SK-N-SH (cell line): ENCODE results near the gene LRMDA. TPM values are rescaled to one million over a fixed set of nuclear protein-coding genes. Genes with fewer than 3 reads are reported as not detected.
A peak's percentile ranks its signal among the peaks of the same experiment; 100 is the strongest.

ENCODE experiments used
- CTCF ChIA-PET: fragments of 300-600, 350-600 bp; formaldehyde crosslinking; extraction: SDS; loops from one replicate; lab custom pipeline; 2021; lab: Yijun Ruan, JAX
- POLR2A ChIA-PET: fragments of 350-600 bp; sonication (Branson Sonifier 250); formaldehyde crosslinking; extraction: SDS; loops from one replicate; lab custom pipeline; 2020; ENCODE audit warnings: antibody characterized with exemption, inconsistent platforms; lab: Yijun Ruan, JAX
- DNase-seq: peaks from one replicate; pipeline ENCODE4 v3.0.0; 2012
- H2AFZ ChIP-seq: fragments of 200-600 bp; sonication (generic); 2 replicates; pipeline ENCODE4 v1.8.1; 2016; ENCODE audit warnings: antibody characterized with exemption, mild to moderate bottlenecking, low read depth
- H3F3A ChIP-seq: fragments of 200-600 bp; sonication (generic); replicated peaks from 2 replicates; pipeline ENCODE3; 2016; ENCODE audit warnings: antibody characterized with exemption, mild to moderate bottlenecking; ENCODE audit not compliant: insufficient read depth
- H3K27ac ChIP-seq, 2 experiments: fragments of 200-500 bp in 1 of 2; fragments of 200-600 bp in 1 of 2; sonication (Bioruptor generic) in 1 of 2; sonication (generic), shearing (Covaris generic) in 1 of 2; 2 replicates each; pipeline versions ENCODE4 v1.5.1 to v1.6.1; 2014 to 2016; ENCODE audit warnings: low read depth in 2 of 2, inconsistent platforms in 1 of 2, low read length in 1 of 2, mild to moderate bottlenecking in 1 of 2, mixed read lengths in 1 of 2
- H3K27me3 ChIP-seq: fragments of 200-600 bp; sonication (generic), shearing (Covaris generic); 2 replicates; pipeline ENCODE4 v1.6.1; 2016; ENCODE audit warnings: mixed run types; ENCODE audit not compliant: insufficient read depth
- H3K36me3 ChIP-seq, 2 experiments: fragments of 200-500 bp in 1 of 2; fragments of 200-600 bp in 1 of 2; sonication (Bioruptor generic) in 1 of 2; sonication (generic) in 1 of 2; replicated peaks in 1 of 2; 2 replicates each; pipeline versions ENCODE3 to v1.5.1; 2014 to 2016; ENCODE audit warnings: low read length in 1 of 2, mild to moderate bottlenecking in 1 of 2; ENCODE audit not compliant: insufficient read depth in 2 of 2, control insufficient read depth in 1 of 2
- H3K4me1 ChIP-seq, 2 experiments: fragments of 200-500 bp in 1 of 2; fragments of 200-600 bp in 1 of 2; sonication (Bioruptor generic) in 1 of 2; sonication (generic), shearing (Covaris generic) in 1 of 2; 2 replicates each; pipeline versions ENCODE4 v1.5.1 to v1.6.1; 2014 to 2016; ENCODE audit warnings: low read depth in 1 of 2, low read length in 1 of 2, mixed run types in 1 of 2; ENCODE audit not compliant: insufficient read depth in 2 of 2, control insufficient read depth in 1 of 2
- H3K4me2 ChIP-seq: fragments of 200-600 bp; sonication (generic), shearing (Covaris generic); 2 replicates; pipeline ENCODE4 v1.6.1; 2017; ENCODE audit warnings: mixed run types
- H3K4me3 ChIP-seq, 2 experiments: fragments of 200-500 bp in 1 of 2; fragments of 200-600 bp in 1 of 2; sonication (Bioruptor generic) in 1 of 2; sonication (generic), shearing (Covaris generic) in 1 of 2; 2 replicates each; pipeline versions ENCODE4 v1.5.1 to v1.8.1; 2014 to 2016; ENCODE audit warnings: low read depth in 2 of 2, inconsistent platforms in 1 of 2, low read length in 1 of 2, mild to moderate bottlenecking in 1 of 2, mixed read lengths in 1 of 2, moderate library complexity in 1 of 2
- H3K79me2 ChIP-seq: fragments of 200-600 bp; sonication (generic); 2 replicates; pipeline ENCODE4 v1.8.1; 2017; ENCODE audit warnings: mild to moderate bottlenecking; ENCODE audit not compliant: insufficient read depth
- H3K9ac ChIP-seq: fragments of 200-600 bp; sonication (generic); 2 replicates; pipeline ENCODE4 v1.6.1; 2017; ENCODE audit warnings: mixed run types
- H3K9me2 ChIP-seq: fragments of 200-600 bp; sonication (generic); 2 replicates; pipeline ENCODE4 v1.6.1; 2017; ENCODE audit warnings: mixed run types
- H3K9me3 ChIP-seq: fragments of 200-600 bp; sonication (generic); 2 replicates; pipeline ENCODE4 v1.6.1; 2017; ENCODE audit warnings: mixed run types, mild to moderate bottlenecking, moderate library complexity
- H4K20me1 ChIP-seq: fragments of 200-600 bp; sonication (generic); 2 replicates; pipeline ENCODE4 v1.6.1; 2017; ENCODE audit warnings: mild to moderate bottlenecking, mixed run types; ENCODE audit not compliant: insufficient read depth
- CHD2 ChIP-seq: fragments of 150-350 bp; IDR thresholded peaks from 2 replicates; pipeline ENCODE4 v1.6.1; 2018; ENCODE audit warnings: low read length; ENCODE audit not compliant: partially characterized antibody
- EP300 ChIP-seq, 2 experiments: IDR thresholded peaks; 2 replicates each; pipeline versions ENCODE4 v1.4.0 to v1.6.1; 2012; ENCODE audit warnings: borderline replicate concordance in 1 of 2, low read depth in 1 of 2, low read length in 1 of 2
- FOXJ3 ChIP-seq: sonication (generic); formaldehyde crosslinking; IDR thresholded peaks from 2 replicates; pipeline ENCODE4 v1.5.1; 2020; ENCODE audit warnings: mild to moderate bottlenecking, missing genetic modification reagents
- GABPA ChIP-seq: IDR thresholded peaks from 2 replicates; pipeline ENCODE4 v1.4.0; 2012; ENCODE audit warnings: low read depth, mild to moderate bottlenecking
- MEF2A ChIP-seq: IDR thresholded peaks from 2 replicates; pipeline ENCODE4 v1.4.0; 2012; ENCODE audit warnings: low read depth, borderline replicate concordance
- RFX5 ChIP-seq: IDR thresholded peaks from 2 replicates; pipeline ENCODE4 v1.6.1; 2012; ENCODE audit warnings: mild to moderate bottlenecking, improper control_type of control experiment, low read length
- RXRA ChIP-seq: IDR thresholded peaks from 2 replicates; pipeline ENCODE4 v1.4.0; 2012; ENCODE audit warnings: low read depth, mild to moderate bottlenecking, borderline replicate concordance
- TCF12 ChIP-seq: IDR thresholded peaks from 2 replicates; pipeline ENCODE4 v1.4.0; 2012
- TEAD4 ChIP-seq: IDR thresholded peaks from 2 replicates; pipeline ENCODE4 v1.4.0; 2012; ENCODE audit warnings: mild to moderate bottlenecking, borderline replicate concordance; ENCODE audit not compliant: insufficient read depth
- YY1 ChIP-seq: IDR thresholded peaks from 2 replicates; pipeline ENCODE4 v1.4.0; 2012; ENCODE audit warnings: low read depth, mild to moderate bottlenecking
- WGBS: methylation state at CpG from one replicate; pipeline ENCODE4 v1.1.6; 2017; ENCODE audit warnings: low lambda C conversion rate; 5-methylcytosine and 5-hydroxymethylcytosine counted together
- polyA plus RNA-seq, 3 experiments: library from polyadenylated mRNA; depleted of rRNA; stranded (reverse); fragments of >200 nt; gene quantifications; 2 replicates each; pipeline ENCODE4 v1.2.3, GENCODE V29; 2012
- TF ChIP-seq, protein P1 (sequence below): fragments of 200-600 bp; sonication (generic); IDR thresholded peaks from 2 replicates; pipeline ENCODE4 v1.6.1; 2017; ENCODE audit warnings: antibody characterized with exemption, mild to moderate bottlenecking, moderate library complexity
- TF ChIP-seq, protein P2 (sequence below): IDR thresholded peaks from 2 replicates; pipeline ENCODE4; 2012

Gene LRMDA
- polyA plus RNA-seq, 1 of the 3 experiments (the other 2 are of a cell fraction), result 0.95 TPM

DNA sequence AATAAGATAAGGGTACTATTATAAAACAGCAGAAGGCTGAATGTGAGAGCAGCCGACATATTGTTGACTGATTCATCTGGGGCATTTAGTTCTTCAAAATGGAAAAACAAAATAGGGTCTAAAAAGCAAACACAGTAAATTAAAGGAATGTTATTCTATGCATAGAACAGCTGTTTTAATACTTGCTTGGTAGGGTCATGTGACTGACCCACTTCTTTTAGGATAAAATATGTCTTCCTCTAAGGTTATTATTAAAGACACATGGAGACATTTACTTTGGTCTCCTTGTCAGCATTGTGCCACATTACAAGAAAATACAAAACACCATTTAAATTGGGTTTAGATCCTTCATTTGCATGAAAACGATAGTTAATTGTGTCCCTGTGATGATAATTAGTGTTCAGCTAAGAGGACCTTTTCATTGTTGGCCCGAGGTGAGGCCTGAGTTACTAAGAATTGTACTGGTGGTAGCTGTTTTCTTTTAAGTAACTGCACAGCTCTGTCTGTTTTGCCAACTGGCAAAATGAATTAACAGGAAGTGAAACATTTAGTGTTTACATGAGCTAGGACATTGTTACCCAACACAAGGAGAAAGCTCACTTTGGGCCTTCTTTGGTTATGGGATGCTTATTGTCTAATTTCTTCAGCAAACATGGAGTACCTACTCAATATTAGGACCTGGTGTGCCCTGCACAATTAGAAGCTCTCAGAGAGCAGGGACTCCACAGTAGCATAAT lies 764.4 kb downstream of the LRMDA start (continued):
- TF ChIP-seq, protein P1, sequence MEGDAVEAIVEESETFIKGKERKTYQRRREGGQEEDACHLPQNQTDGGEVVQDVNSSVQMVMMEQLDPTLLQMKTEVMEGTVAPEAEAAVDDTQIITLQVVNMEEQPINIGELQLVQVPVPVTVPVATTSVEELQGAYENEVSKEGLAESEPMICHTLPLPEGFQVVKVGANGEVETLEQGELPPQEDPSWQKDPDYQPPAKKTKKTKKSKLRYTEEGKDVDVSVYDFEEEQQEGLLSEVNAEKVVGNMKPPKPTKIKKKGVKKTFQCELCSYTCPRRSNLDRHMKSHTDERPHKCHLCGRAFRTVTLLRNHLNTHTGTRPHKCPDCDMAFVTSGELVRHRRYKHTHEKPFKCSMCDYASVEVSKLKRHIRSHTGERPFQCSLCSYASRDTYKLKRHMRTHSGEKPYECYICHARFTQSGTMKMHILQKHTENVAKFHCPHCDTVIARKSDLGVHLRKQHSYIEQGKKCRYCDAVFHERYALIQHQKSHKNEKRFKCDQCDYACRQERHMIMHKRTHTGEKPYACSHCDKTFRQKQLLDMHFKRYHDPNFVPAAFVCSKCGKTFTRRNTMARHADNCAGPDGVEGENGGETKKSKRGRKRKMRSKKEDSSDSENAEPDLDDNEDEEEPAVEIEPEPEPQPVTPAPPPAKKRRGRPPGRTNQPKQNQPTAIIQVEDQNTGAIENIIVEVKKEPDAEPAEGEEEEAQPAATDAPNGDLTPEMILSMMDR, result no peak

DNA sequence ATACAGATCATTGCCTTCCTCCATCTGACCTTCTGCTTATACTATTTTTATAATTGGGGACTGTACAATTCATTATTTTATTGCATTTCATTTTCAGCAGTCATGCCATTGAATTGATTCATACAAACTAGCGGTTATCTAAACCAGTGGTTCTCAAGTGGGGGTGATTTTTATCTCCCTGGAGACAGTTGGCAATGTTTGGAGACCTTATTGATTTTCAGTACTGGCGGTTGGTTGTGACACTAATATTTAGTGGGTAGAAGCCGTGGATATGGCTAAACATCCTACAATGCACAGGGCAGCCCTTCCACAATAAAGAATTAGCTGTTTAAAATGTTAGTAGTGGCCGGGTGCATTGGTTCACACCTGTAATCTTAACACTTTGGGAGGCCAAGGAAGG lies 765.9 kb downstream of the LRMDA start:
- Histone ChIP-seq H3K4me3 (no peak overlapping the region), H3K4me1 (no peaks in the 10 kb centered on the region)

DNA sequence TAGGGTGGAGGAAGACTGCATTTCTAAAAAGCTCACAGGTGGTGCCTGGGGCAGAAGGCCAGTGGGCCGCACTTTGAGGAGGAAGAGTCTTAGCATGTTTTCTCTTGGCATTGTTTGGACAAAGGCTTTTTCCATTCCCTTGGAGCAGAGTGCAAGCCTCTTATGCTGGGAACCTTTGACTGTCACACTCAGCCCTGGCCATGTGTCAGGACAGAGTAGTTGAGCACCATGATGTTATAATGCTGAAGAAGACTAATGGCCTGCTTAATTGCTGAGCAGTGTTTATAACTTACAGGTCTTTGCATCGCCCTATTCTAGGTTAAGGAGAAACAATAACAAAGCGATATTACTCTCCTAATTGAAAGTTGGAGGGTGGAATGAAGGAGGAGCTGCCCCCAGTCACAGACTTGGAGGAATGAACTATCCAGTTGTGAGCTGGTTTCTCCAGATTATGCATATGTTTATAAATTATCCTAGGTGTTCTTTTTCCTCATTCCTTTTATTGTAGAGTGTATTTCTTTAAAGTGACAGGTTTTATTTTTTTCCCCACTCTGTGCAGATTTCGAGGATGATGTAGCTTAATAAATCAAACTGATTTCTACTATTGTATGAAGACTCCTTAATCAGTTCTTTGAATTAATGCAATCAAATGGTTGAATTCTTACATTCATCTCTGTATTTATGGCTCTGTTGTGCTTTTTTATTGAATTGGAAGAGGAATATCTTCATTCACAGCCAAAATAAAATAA lies 767.0 kb downstream of the LRMDA start:
- H2AFZ ChIP-seq, result no peak overlapping the region
- no peaks in the 10 kb centered on the region for H4K20me1 ChIP-seq
- no peak overlapping the region for H3K9ac ChIP-seq
- H3K4me3 ChIP-seq, result no peak overlapping the region
- no peaks in the 10 kb centered on the region for H3K9me2 ChIP-seq
- POLR2A ChIA-PET, result no interaction called here
- H3K27ac ChIP-seq, result no peak overlapping the region
- H3K79me2 ChIP-seq, result no peaks in the 10 kb centered on the region
- no peaks in the 10 kb centered on the region for H3K9me3 ChIP-seq
- DNase-seq, result no peak
- no peaks in the 10 kb centered on the region for H3K36me3 ChIP-seq
- CTCF ChIA-PET, result no interaction called here
- H3K4me2 ChIP-seq, result no peak overlapping the region
- no peaks in the 10 kb centered on the region for H3F3A ChIP-seq
- H3K4me1 ChIP-seq, result no peaks in the 10 kb centered on the region
- WGBS, result 82% methylated on average over 4 of the region's 4 CpGs
- TF ChIP-seq TEAD4 (no peak), CHD2 (no peak), YY1 (no peak), RXRA (no peak), RFX5 (no peak), GABPA (no peak), MEF2A (no peak), FOXJ3 (no peak)
- TF ChIP-seq, protein P2, sequence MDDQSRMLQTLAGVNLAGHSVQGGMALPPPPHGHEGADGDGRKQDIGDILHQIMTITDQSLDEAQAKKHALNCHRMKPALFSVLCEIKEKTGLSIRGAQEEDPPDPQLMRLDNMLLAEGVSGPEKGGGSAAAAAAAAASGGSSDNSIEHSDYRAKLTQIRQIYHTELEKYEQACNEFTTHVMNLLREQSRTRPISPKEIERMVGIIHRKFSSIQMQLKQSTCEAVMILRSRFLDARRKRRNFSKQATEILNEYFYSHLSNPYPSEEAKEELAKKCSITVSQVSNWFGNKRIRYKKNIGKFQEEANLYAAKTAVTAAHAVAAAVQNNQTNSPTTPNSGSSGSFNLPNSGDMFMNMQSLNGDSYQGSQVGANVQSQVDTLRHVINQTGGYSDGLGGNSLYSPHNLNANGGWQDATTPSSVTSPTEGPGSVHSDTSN, result no peak
- no peaks in the 10 kb centered on the region for H3K27me3 ChIP-seq

More for the DNA sequence above, 765.9 kb downstream of the LRMDA start:
- H3K4me2 ChIP-seq, result no peak overlapping the region
- no peaks in the 10 kb centered on the region for H3K27me3 ChIP-seq
- no peaks in the 10 kb centered on the region for H3K36me3 ChIP-seq
- no peak overlapping the region for H2AFZ ChIP-seq
- no peaks in the 10 kb centered on the region for H3K9me3 ChIP-seq
- H3F3A ChIP-seq, result no peaks in the 10 kb centered on the region
- H3K9me2 ChIP-seq, result no peaks in the 10 kb centered on the region
- no peaks in the 10 kb centered on the region for H3K79me2 ChIP-seq
- H3K9ac ChIP-seq, result no peak overlapping the region
- 85% methylated on average over 4 of the region's 4 CpGs for WGBS
- no peak overlapping the region for H3K27ac ChIP-seq
- ChIA-PET POLR2A (no interaction called here), CTCF (no interaction called here)
- DNase-seq, result no peak
- H4K20me1 ChIP-seq, result no peaks in the 10 kb centered on the region
- TF ChIP-seq EP300 (IDR thresholded peaks at IDR 0.05; ENCODE audit: borderline replicate concordance in 1 of 2, low read depth in 1 of 2, low read length in 1 of 2), result no peak
- 0 out of 2 replicates have a peak, but pooled peaks have one; percentile 6 for TF ChIP-seq TCF12
